Muscle layer of colon (tissue), 2 donors: ENCODE results near the gene RESF1.

Experiments
- H3K27ac ChIP-seq: one replicate; pipeline ENCODE4 v1.7.0; 2013; ENCODE audit warnings: low read depth, mild to moderate bottlenecking, low read length, moderate library complexity
- H3K27me3 ChIP-seq, 2 donors: one replicate each; pipeline ENCODE4 v1.7.0; 2013; ENCODE audit warnings: low read length in 2 of 2, mild to moderate bottlenecking in 2 of 2; ENCODE audit not compliant: insufficient read depth in 2 of 2, control insufficient read depth in 1 of 2
- H3K36me3 ChIP-seq: one replicate; pipeline ENCODE4 v1.7.0; 2013; ENCODE audit warnings: mild to moderate bottlenecking, low read length; ENCODE audit not compliant: insufficient read depth
- H3K4me1 ChIP-seq: one replicate; pipeline ENCODE4 v1.7.0; 2013; ENCODE audit warnings: mild to moderate bottlenecking, low read length; ENCODE audit not compliant: insufficient read depth
- H3K4me3 ChIP-seq, 2 donors: one replicate each; pipeline ENCODE4 v1.7.0; 2013; ENCODE audit warnings: low read length in 2 of 2, low read depth in 1 of 2, mild to moderate bottlenecking in 1 of 2, moderate library complexity in 1 of 2
- H3K9ac ChIP-seq: one replicate; pipeline ENCODE4 v1.7.0; 2013; ENCODE audit warnings: low read length
- H3K9me3 ChIP-seq: one replicate; pipeline ENCODE4 v1.7.0; 2013; ENCODE audit warnings: mild to moderate bottlenecking, low read length
- donor health status: abdominal sarcoma.
- donor health status: Adenocarcinoma of cecum.

Gene RESF1

DNA sequence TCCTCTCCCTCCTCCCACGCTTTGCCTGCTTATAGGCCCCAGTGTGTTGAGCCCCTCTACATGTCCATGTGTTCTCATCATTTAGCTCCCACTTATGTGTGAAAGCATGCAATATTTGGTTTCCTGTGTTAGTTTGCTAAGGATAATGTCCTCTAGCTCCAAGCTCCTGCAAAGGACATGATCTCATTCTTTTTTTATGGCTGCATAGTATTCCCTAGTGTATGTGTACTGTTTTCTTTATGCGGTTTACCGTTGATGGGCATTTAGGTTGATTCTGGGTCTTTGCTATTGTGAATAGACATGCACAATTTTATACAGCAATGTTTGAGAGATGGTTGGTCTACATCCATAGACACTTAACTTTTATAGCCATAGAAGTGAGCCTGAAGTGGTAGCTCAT, 5.1 kb downstream of the RESF1 start:
- H3K9ac ChIP-seq: no peak overlapping the region
- H3K9me3 ChIP-seq: no peaks in the 10 kb centered on the region
- H3K36me3 ChIP-seq: no peaks in the 10 kb centered on the region
- H3K4me3 ChIP-seq: no peak overlapping the region
- peaks cover 25% of the 10 kb centered on the region for H3K4me1 ChIP-seq
- no peak overlapping the region for H3K27ac ChIP-seq
- H3K27me3 ChIP-seq: no peaks in the 10 kb centered on the region

- no peak overlapping the region for H3K4me3 ChIP-seq
Observed at GRCh38 chr12:31965090-31965489, 5.9 kb downstream of the RESF1 start.

GRCh38 chr12:31966558-31967205, 7.5 kb downstream of the RESF1 start:
- Histone ChIP-seq H3K27ac (no peak overlapping the region), H3K36me3 (peaks cover 12% of the 10 kb centered on the region)

More at GRCh38 chr12:31965090-31965489, 5.9 kb downstream of the RESF1 start:
- Histone ChIP-seq H3K27ac (no peak overlapping the region), H3K9me3 (no peaks in the 10 kb centered on the region), H3K36me3 (no peaks in the 10 kb centered on the region), H3K9ac (no peak overlapping the region), H3K27me3 (no peaks in the 10 kb centered on the region), H3K4me1 (peaks cover 25% of the 10 kb centered on the region)

DNA sequence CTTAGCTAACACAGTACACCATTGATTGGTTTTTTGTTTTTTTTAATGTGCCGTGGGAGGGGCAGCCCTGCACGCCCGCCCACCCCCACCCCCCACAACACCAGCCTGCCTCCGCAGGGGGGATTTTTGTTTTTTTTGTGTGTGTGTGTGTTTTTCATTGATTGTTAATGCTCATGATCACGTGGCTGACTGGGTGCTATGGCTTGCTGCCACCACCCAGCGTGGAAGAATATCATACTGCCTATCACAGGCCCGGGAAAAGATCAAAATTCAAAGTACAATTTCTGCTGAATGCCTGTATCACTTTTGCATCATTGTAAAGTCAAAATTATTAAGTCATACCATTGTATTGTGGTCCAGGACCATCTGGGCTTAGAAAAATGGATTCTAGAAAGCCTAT, 8.3 kb downstream of the RESF1 start:
- no peak overlapping the region for H3K4me3 ChIP-seq
- H3K27me3 ChIP-seq: no peaks in the 10 kb centered on the region
- H3K4me1 ChIP-seq: peaks cover 14% of the 10 kb centered on the region
- peaks cover 12% of the 10 kb centered on the region for H3K36me3 ChIP-seq
- H3K9me3 ChIP-seq: no peaks in the 10 kb centered on the region
- H3K9ac ChIP-seq: no peak overlapping the region
- no peak overlapping the region for H3K27ac ChIP-seq

More at GRCh38 chr12:31966558-31967205, 7.5 kb downstream of the RESF1 start:
- no peaks in the 10 kb centered on the region for H3K27me3 ChIP-seq
- no peak overlapping the region for H3K9ac ChIP-seq
- peaks cover 14% of the 10 kb centered on the region for H3K4me1 ChIP-seq
- no peak overlapping the region for H3K4me3 ChIP-seq
- H3K9me3 ChIP-seq: no peaks in the 10 kb centered on the region

DNA sequence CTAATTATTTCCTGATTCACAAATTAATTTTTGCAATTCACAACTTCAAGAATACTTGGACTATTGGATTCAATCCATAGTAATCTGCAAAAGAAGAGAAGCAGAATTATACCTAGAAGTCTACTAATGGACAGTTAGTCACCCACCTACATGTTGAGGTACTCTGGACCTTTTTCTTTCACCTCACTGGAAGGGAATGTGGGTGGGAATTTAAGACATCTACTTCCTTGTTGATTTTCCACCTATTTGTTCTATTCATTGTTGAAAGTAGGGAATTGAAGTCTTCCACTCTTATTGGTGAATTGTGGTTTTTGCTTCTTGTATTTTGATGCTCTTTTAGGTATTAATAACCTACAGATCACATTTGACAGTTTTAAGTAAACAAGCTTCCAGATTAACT, 11.0 kb downstream of the RESF1 start:
- H3K4me3 ChIP-seq: no peak overlapping the region
- peaks cover 31% of the 10 kb centered on the region for H3K36me3 ChIP-seq

GRCh38 chr12:31973818-31974217, 14.6 kb downstream of the RESF1 start:
- no peaks in the 10 kb centered on the region for H3K4me1 ChIP-seq
- no peaks in the 10 kb centered on the region for H3K9me3 ChIP-seq
- peaks cover 37% of the 10 kb centered on the region for H3K36me3 ChIP-seq
- H3K4me3 ChIP-seq: no peak overlapping the region
- no peak overlapping the region for H3K27ac ChIP-seq
- no peaks in the 10 kb centered on the region for H3K27me3 ChIP-seq
- no peak overlapping the region for H3K9ac ChIP-seq

More for the DNA sequence above, 11.0 kb downstream of the RESF1 start:
- Histone ChIP-seq H3K9ac (no peak overlapping the region), H3K27me3 (no peaks in the 10 kb centered on the region), H3K4me1 (peaks cover 14% of the 10 kb centered on the region), H3K27ac (no peak overlapping the region), H3K9me3 (no peaks in the 10 kb centered on the region)

GRCh38 chr12:31974673-31975072, 15.5 kb downstream of the RESF1 start:
- no peaks in the 10 kb centered on the region for H3K27me3 ChIP-seq
- no peaks in the 10 kb centered on the region for H3K9me3 ChIP-seq

DNA sequence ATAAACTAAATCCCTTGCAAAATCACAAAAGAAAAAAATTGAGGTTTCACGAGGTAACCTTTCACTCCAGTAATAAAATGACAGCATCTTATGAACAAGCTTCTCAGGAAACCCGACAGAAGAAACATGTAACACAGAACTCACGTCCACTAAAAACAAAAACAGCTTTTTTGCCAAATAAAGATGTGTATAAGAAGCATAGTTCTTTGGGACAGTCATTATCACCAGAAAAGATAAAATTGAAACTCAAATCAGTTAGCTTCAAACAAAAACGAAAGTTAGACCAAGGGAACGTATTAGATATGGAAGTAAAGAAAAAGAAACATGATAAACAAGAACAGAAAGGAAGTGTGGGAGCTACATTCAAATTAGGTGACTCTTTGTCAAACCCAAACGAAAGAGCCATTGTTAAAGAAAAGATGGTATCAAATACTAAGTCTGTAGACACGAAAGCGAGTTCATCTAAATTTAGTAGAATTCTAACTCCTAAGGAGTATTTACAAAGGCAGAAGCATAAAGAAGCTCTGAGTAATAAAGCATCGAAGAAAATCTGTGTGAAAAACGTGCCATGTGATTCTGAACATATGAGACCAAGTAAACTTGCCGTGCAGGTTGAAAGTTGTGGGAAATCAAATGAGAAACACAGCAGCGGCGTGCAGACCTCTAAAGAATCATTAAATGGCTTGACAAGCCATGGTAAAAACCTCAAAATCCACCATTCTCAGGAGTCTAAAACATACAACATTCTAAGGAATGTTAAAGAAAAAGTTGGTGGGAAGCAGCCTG, 25.8 kb downstream of the RESF1 start:
- Histone ChIP-seq H3K36me3 (peaks cover 17% of the 10 kb centered on the region), H3K4me1 (no peaks in the 10 kb centered on the region), H3K27me3 (no peaks in the 10 kb centered on the region), H3K9ac (no peak overlapping the region), H3K9me3 (no peaks in the 10 kb centered on the region), H3K27ac (no peak overlapping the region), H3K4me3 (no peak overlapping the region)

More at GRCh38 chr12:31974673-31975072, 15.5 kb downstream of the RESF1 start:
- Histone ChIP-seq H3K4me1 (no peaks in the 10 kb centered on the region), H3K36me3 (peaks cover 39% of the 10 kb centered on the region), H3K4me3 (no peak overlapping the region), H3K27ac (no peak overlapping the region), H3K9ac (no peak overlapping the region)

- H3K4me3 ChIP-seq: no peak overlapping the region
- no peak overlapping the region for H3K9ac ChIP-seq
- no peaks in the 10 kb centered on the region for H3K9me3 ChIP-seq
- no peak overlapping the region for H3K27ac ChIP-seq
- H3K27me3 ChIP-seq: no peaks in the 10 kb centered on the region
- H3K4me1 ChIP-seq: no peaks in the 10 kb centered on the region
- H3K36me3 ChIP-seq: peaks cover 18% of the 10 kb centered on the region
Observed at GRCh38 chr12:31985832-31986231, 26.6 kb downstream of the RESF1 start.

- Histone ChIP-seq H3K27ac (no peak overlapping the region), H3K4me1 (no peaks in the 10 kb centered on the region), H3K27me3 (no peaks in the 10 kb centered on the region), H3K4me3 (no peak overlapping the region), H3K9ac (no peak overlapping the region), H3K36me3 (peaks cover 4% of the 10 kb centered on the region), H3K9me3 (no peaks in the 10 kb centered on the region)
Observed at GRCh38 chr12:31989571-31990362, 30.6 kb downstream of the RESF1 start.

- Histone ChIP-seq H3K27ac (no peak overlapping the region), H3K4me1 (no peaks in the 10 kb centered on the region), H3K9me3 (no peaks in the 10 kb centered on the region), H3K36me3 (peaks cover 4% of the 10 kb centered on the region), H3K27me3 (no peaks in the 10 kb centered on the region), H3K4me3 (no peak overlapping the region), H3K9ac (no peak overlapping the region)
Observed at GRCh38 chr12:31991146-31991545, 31.9 kb downstream of the RESF1 start.
